Measurements from ENCODE around the gene NVL.

Gene NVL

DNA sequence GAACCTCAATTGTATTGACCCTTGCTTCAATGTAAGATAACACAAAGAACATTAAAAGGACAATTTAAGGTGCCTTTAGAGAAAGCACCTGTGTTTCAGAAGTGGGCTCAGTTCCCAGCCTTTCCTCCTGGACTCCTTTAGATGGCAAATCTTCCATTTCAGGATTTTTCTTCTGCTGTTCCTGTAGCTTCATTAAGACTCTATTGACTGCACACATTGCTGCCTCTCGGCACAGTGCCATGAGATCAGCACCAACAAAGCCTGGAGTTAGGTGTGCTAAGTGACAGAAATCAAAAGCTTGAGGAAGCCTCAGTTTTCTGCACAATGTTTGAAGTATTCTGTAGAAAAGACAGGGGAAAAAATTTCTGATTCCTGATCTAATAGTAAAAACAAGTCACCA is 40.6 kb downstream of the NVL start:
- H3K4me3 Mint-ChIP-seq, result no peak overlapping the region
- no peak for ATAC-seq (replicated peaks)
- no peak overlapping the region for H3K27ac Mint-ChIP-seq
- H3K36me3 Mint-ChIP-seq (ENCODE audit: insufficient read depth), result peaks cover 57% of the 10 kb centered on the region
- no peaks in the 10 kb centered on the region for H3K4me1 Mint-ChIP-seq (ENCODE audit: low read depth in 2 of 2)
- H3K9me3 Mint-ChIP-seq, result no peaks in the 10 kb centered on the region
- no peak for DNase-seq
- H3K27me3 Mint-ChIP-seq, result no peaks in the 10 kb centered on the region

DNA sequence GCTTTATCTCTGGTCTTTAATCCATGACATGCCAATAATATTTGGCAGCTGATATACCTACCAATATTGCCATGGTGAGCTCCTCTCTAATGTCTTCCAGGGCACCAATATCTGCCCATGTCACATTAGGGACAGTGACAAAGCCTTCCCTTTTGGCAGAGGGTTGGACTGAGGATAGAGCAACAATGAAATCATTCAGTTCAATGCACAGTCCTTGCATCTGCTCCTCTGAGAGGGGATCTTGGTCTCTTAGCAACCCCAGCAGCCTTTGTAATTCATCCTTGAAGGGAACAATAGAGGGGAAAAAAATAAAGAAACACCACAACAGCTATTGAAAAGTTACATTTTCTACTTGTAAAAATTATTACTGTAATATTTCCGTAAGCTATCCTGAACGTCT is 42.3 kb downstream of the NVL start:
- DNase-seq, result no peak
- Mint-ChIP-seq H3K27ac (no peak overlapping the region), H3K4me3 (no peak overlapping the region), H3K4me1 (ENCODE audit: low read depth in 2 of 2) (no peaks in the 10 kb centered on the region), H3K9me3 (no peaks in the 10 kb centered on the region), H3K27me3 (no peaks in the 10 kb centered on the region), H3K36me3 (ENCODE audit: insufficient read depth) (peaks cover 55% of the 10 kb centered on the region)
- ATAC-seq (replicated peaks), result no peak

DNA sequence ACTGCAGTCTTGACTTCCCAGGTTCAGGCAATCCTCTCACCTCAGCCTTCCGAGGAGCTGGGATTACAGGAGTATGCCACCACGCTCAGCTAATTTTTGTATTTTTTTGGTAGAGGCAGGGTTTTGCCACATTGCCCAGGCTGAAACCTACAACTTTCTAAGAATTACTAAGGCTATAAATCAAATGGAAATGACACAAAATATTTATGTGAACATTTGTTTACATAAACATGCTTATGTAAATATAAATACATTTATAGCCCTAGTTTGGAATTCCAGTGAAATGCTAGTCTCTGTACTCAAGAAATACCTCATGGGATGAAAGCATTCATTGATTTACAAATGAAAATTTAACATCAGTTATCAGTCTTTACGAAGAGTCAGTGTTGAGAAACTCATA is 47.8 kb downstream of the NVL start:
- Mint-ChIP-seq H3K27me3 (no peaks in the 10 kb centered on the region), H3K9me3 (no peaks in the 10 kb centered on the region), H3K4me3 (no peak overlapping the region), H3K36me3 (ENCODE audit: insufficient read depth) (peaks cover 64% of the 10 kb centered on the region), H3K4me1 (ENCODE audit: low read depth in 2 of 2) (no peaks in the 10 kb centered on the region), H3K27ac (no peak overlapping the region)
- DNase-seq, result no peak
- no peak for ATAC-seq (replicated peaks)

DNA sequence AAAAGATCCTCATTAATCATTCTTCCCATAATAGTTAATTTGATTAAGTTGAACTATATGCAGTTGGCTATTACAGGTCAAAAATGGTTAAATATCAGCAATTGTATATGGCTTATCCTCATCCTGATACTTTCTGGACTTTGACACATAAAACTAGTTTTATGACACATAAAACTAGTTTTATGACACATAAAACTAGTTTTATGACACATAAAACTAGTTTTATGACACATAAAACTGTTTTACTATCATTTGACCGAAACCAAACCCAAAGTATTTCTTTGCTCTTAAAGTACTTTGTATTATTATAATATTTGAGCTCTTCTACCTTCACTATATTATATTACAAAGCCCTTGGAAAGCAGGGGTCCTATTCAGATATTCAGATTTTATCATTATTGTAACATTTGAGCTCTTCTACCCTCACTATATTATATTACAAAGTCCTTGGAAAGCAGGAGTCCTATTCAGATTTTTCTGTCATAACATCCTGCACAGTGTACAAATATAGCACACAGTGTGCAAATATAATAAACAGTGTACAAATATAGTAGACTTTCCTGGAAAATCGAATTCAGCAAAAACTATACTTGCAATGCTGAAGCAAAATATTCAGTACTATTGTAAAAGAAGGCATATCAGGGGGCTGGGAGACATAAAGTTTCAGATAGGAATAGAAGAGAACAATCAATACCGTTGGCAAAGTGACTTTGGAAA is 53.0 kb downstream of the NVL start:
- no peak for ATAC-seq (replicated peaks)
- H3K36me3 Mint-ChIP-seq (ENCODE audit: insufficient read depth), result peaks cover 52% of the 10 kb centered on the region
- H3K9me3 Mint-ChIP-seq, result no peaks in the 10 kb centered on the region
- peak overlapping the region in 1 of 2 donors; percentile 55 for H3K27ac Mint-ChIP-seq
- no peak for DNase-seq
- H3K4me3 Mint-ChIP-seq, result no peak overlapping the region
- H3K27me3 Mint-ChIP-seq, result no peaks in the 10 kb centered on the region
- no peaks in the 10 kb centered on the region for H3K4me1 Mint-ChIP-seq (ENCODE audit: low read depth in 2 of 2)

DNA sequence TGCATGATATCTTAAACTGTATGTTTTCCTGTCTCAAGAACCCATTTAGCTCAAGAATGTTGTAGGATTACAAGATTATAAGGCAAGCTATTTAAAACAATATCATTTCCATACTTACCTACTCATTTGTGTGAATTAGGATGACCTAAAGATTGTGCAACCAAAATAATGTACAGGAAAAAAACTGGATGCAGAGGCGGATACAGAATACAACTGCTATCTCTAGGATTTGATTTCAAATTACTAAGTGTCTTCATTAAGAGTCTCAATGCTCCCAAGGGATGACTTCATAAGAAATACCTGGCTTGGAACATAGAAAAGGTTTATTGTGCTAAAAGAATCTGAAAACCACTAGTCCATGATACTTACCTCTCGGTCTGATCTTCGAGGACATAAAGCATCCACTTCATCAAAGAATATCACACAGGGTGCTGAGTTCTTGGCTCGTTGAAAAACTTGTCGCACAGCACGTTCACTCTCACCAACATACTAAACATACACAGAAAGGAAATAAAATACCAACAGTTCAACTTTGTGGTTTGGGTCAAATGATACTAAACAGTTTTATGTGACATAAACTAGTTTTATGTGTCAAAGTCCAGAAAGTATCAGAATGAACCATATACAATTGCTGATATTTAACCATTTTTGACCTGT is 54.9 kb downstream of the NVL start:
- H3K27me3 Mint-ChIP-seq, result no peaks in the 10 kb centered on the region
- DNase-seq, result no peak
- H3K4me3 Mint-ChIP-seq, result no peak overlapping the region
- H3K9me3 Mint-ChIP-seq, result no peaks in the 10 kb centered on the region
- peak overlapping the region in 1 of 2 donors; percentile 75 for H3K27ac Mint-ChIP-seq
- H3K4me1 Mint-ChIP-seq (ENCODE audit: low read depth in 2 of 2), result no peaks in the 10 kb centered on the region
- ATAC-seq (replicated peaks), result no peak
- H3K36me3 Mint-ChIP-seq (ENCODE audit: insufficient read depth), result peaks cover 44% of the 10 kb centered on the region

DNA sequence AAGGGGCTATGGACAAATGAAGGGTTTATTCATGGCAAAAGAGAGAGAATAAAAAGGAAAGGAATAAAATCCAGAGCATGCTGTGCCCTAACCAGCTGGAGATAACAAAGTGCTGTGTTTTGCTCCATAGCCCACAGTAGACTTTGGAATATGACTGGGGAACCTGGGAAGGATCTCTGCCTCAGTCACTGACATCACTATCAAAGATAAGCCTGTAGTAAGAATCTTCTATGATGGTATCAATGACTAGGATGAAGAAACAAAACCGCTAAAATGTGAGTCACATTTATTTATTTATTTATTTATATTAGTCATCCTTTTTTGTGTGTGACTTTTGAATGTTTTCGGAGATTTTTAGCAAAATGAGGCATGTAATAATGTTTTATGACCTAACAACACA is 56.3 kb downstream of the NVL start:
- Mint-ChIP-seq H3K4me1 (ENCODE audit: low read depth in 2 of 2) (no peaks in the 10 kb centered on the region), H3K9me3 (no peaks in the 10 kb centered on the region), H3K27ac (peak overlapping the region in 1 of 2 donors; percentile 2), H3K27me3 (no peaks in the 10 kb centered on the region), H3K36me3 (ENCODE audit: insufficient read depth) (peaks cover 46% of the 10 kb centered on the region), H3K4me3 (no peak overlapping the region)
- DNase-seq (no peak), ATAC-seq (replicated peaks) (no peak)

DNA sequence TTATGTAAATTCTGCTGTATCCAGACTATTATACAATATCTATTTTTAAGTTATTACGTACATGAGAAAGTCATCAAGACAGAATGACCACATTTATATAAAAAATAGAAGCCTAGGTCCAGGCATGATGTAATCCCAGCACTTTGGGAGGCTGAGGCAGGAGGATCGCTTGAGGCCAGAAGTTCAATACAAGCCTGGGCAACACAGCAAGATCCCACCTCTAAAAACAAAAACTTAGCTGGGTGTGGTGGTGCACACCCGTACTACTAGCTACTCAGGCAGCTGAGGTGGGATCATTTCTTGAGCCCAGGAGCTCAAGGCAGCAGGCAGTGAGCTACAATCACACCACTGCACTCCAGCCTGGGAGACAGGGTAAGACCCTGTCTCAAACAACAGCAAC is 58.9 kb downstream of the NVL start:
- Mint-ChIP-seq H3K4me1 (ENCODE audit: low read depth in 2 of 2) (no peaks in the 10 kb centered on the region), H3K9me3 (no peaks in the 10 kb centered on the region), H3K27ac (no peak overlapping the region), H3K36me3 (ENCODE audit: insufficient read depth) (peaks cover 42% of the 10 kb centered on the region), H3K27me3 (no peaks in the 10 kb centered on the region), H3K4me3 (no peak overlapping the region)
- ATAC-seq (replicated peaks) (no peak), DNase-seq (no peak)

DNA sequence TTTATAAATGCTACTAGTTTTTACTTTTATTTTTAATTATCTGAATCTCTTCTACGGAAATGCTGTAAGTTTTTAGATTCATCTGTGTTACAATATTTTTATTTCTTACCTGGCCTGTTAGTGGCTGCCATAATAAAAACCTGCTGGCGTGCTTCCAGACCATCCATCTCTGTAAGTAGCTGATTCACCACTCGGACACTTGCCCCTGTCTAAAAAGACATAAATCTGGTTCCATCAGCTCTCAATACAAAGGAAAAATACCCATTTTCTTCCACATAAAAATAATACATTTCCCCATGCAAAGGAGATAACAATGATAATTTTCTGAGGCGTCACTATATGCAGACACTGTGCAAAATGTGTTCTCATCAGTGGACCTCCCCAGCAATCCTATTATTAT is 62.0 kb downstream of the NVL start:
- no peak overlapping the region for H3K4me3 Mint-ChIP-seq
- ATAC-seq (replicated peaks), result no peak
- H3K4me1 Mint-ChIP-seq (ENCODE audit: low read depth in 2 of 2), result no peaks in the 10 kb centered on the region
- no peak for DNase-seq
- peaks cover 27% of the 10 kb centered on the region for H3K36me3 Mint-ChIP-seq (ENCODE audit: insufficient read depth)
- no peaks in the 10 kb centered on the region for H3K27me3 Mint-ChIP-seq
- H3K9me3 Mint-ChIP-seq, result no peaks in the 10 kb centered on the region
- H3K27ac Mint-ChIP-seq, result no peak overlapping the region

DNA sequence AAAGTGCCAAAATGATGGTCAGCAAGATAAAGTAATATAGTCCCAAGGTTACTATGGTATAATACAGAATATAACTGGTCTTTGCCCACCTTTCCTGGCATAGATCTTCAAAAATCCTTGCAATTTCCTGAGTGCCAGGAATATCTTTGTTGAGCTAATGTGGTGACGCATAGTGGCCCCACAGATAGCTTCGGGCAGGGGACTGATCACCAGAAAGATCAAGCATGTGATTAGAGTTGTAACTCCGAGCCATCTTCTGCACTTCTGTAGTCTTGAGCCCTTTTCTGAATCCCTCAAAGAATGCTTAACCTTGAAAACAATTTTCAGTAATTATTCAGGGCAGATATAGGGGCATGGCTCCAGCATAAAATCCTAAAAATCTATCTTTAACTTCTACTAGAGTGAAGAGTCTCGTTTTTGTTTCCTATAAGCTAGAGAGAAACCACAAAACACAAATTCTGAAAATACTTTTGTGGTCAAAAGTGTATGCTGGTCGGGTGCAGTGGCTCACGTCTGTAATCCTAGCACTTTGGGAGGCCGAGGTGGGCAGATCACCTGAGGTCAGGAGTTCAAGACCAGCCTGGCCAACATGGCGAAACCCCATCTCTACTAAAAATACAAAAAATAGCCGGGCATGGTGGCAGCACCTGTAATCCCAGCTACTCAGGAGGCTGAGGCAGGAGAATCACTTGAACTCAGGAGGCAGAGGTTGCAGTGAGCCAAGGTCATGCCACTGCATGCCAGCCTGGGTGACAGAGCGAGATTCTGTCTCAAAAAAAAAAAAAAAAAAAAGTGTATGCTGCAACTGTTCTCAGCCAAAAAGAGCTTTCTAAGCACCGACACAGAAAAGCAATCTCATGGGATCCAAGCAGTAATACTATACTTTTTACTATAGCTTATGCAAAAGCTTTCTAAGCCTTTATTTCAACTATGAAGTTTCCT is 62.8 kb downstream of the NVL start:
- DNase-seq (no peak), ATAC-seq (replicated peaks) (no peak)
- H3K27ac Mint-ChIP-seq, result peak overlapping the region in 1 of 2 donors; percentile 12
- peaks cover 23% of the 10 kb centered on the region for H3K36me3 Mint-ChIP-seq (ENCODE audit: insufficient read depth)
- H3K27me3 Mint-ChIP-seq, result no peaks in the 10 kb centered on the region
- no peaks in the 10 kb centered on the region for H3K9me3 Mint-ChIP-seq
- peaks cover 6 to 7% of the 10 kb centered on the region in 2 donors for H3K4me1 Mint-ChIP-seq (ENCODE audit: low read depth in 2 of 2)
- no peak overlapping the region for H3K4me3 Mint-ChIP-seq

DNA sequence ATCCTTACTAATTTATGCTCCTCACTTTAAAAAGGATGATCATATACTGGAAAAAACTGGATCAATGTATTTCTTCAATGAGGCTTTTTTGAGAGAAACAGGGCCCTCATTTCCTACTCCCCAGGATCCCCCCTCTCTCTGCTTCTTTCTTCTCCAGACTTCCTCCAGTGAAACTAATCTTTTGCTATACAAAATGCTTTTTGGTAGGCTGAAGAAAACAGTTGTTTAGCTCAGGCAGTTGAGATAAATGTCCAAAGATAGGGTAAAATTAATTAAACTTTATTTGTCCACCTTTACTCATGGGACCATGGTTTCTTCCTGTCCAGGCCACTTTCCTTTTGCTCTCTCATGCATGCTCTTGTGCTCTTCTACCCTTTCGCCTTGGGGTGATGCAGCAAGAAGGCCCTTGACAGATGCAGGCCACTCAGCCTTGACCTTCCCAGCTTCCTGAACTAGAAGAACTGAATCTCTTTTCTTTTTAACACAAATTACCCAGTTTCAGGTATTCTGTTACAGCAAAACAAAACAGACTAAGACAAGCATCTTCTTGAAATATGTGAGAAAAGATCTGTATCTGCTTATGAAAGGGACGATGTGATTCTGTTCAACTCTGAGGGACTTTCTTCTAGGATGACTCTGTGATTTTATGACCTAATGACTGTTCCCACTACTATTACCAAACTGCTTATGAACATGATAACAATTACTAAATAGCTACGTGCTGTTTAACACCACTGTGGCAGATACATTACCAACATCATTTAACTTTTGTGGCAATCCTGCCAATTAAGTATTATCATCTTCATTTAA is 63.7 kb downstream of the NVL start:
- ATAC-seq (replicated peaks) (no peak), DNase-seq (no peak)
- Mint-ChIP-seq H3K27ac (peak overlapping the region; percentile 12 to 51), H3K4me1 (ENCODE audit: low read depth in 2 of 2) (peaks cover 6 to 8% of the 10 kb centered on the region in 2 donors), H3K9me3 (no peaks in the 10 kb centered on the region), H3K36me3 (ENCODE audit: insufficient read depth) (peaks cover 19% of the 10 kb centered on the region), H3K27me3 (no peaks in the 10 kb centered on the region), H3K4me3 (no peak overlapping the region)

DNA sequence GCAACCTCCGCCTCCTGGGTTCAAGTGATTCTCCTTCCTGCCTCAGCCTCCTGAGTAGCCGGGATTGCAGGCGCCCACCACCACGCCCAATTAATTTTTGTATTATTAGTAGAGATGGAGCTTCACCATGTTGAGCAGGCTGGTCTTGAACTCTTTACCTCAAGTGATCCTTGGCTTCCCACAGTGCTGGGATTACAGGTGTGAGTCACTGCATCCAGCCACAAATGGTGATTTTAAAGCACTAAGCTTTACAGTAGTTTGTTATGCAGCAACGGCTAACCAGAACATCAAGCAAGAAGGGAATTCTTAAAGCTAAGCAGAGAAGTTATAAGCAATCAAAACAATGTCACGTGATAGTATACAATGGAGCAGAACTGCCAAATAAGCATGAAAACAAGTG is 65.7 kb downstream of the NVL start:
- peaks cover 8% of the 10 kb centered on the region for H3K36me3 Mint-ChIP-seq (ENCODE audit: insufficient read depth)
- H3K4me1 Mint-ChIP-seq (ENCODE audit: low read depth in 2 of 2), result peaks cover 6 to 8% of the 10 kb centered on the region in 2 donors
- H3K27ac Mint-ChIP-seq, result no peak overlapping the region

DNA sequence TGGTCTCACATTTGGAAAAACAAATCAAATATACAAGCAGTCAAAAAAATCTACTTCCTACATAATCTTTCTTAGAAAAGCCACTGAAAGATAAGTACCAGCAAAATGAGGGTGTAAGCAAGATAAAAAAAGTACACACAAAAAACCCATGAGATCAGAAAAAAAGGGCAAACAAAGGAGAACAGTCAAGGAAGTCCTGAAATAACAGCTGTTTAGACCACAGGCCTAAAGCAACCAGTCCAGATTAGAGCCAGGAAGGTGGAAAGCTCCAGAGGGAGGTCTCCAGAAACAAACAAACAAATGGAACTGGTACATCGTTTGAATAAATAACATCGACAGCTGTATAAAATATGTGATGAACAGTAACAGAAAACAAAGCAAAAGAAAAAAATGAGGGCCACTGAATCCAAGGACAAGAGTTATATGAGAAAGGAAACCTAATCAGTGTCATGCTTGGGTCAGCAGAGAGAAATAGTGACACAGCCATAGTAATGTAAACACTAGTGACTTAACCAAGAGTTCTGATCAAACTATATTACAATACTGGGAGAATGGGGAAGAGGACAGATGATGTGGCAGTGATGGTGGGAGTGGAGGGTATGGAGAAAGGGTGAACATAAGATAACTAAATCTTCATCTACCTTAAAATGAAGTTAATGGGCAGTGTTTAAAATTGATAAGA is 67.5 kb downstream of the NVL start:
- Mint-ChIP-seq H3K27me3 (no peaks in the 10 kb centered on the region), H3K36me3 (ENCODE audit: insufficient read depth) (peaks cover 11% of the 10 kb centered on the region), H3K27ac (peak overlapping the region in 1 of 2 donors; percentile 4)

More for the DNA sequence above, 65.7 kb downstream of the NVL start:
- DNase-seq, result no peak
- H3K4me3 Mint-ChIP-seq, result no peak overlapping the region
- H3K27me3 Mint-ChIP-seq, result no peaks in the 10 kb centered on the region
- no peaks in the 10 kb centered on the region for H3K9me3 Mint-ChIP-seq
- no peak for ATAC-seq (replicated peaks)

More for the DNA sequence above, 67.5 kb downstream of the NVL start:
- no peak overlapping the region for H3K4me3 Mint-ChIP-seq
- ATAC-seq (replicated peaks), result no peak
- H3K9me3 Mint-ChIP-seq, result no peaks in the 10 kb centered on the region
- peaks cover 6 to 8% of the 10 kb centered on the region in 2 donors for H3K4me1 Mint-ChIP-seq (ENCODE audit: low read depth in 2 of 2)
- no peak for DNase-seq

Data from effector memory CD8-positive, alpha-beta T cell (primary cell).